Sigmoid colon (tissue), 7 donors: Measurements from ENCODE around the gene PCCB. TPM values are rescaled to one million over a fixed set of nuclear protein-coding genes. Genes with fewer than 3 reads are reported as not detected.

Source experiments
- DNase-seq: peaks from one replicate; pipeline ENCODE4 v3.0.0-alpha.2; 2019
- H3K27ac ChIP-seq, 4 donors: fragments of 200-600 bp; sonication (generic); one replicate each; pipeline ENCODE4 v1.5.1; 2016 to 2019; ENCODE audit warnings: mild to moderate bottlenecking in 1 of 4
- H3K27me3 ChIP-seq, 3 donors: fragments of 200-600 bp; sonication (generic); one replicate each; pipeline ENCODE4 v1.5.1; 2019; ENCODE audit warnings: mild to moderate bottlenecking in 1 of 3
- H3K36me3 ChIP-seq, 4 donors: fragments of 200-600 bp; sonication (generic); one replicate each; pipeline ENCODE4 v1.5.1; 2016 to 2019
- H3K4me1 ChIP-seq, 4 donors: fragments of 200-600 bp; sonication (generic); one replicate each; pipeline ENCODE4 v1.5.1; 2017 to 2019
- H3K4me3 ChIP-seq, 4 donors: fragments of 200-600 bp; sonication (generic); one replicate each; pipeline ENCODE4 v1.5.1; 2017 to 2019; ENCODE audit warnings: mild to moderate bottlenecking in 2 of 4, moderate library complexity in 1 of 4
- H3K9me3 ChIP-seq, 4 donors: fragments of 200-600 bp in 3 of 4; sonication (generic) in 3 of 4; one replicate each; pipeline versions ENCODE4 v1.5.1 to v1.6.1; 2013 to 2019
- CTCF ChIP-seq, 4 experiments: fragments of 450-650 bp in 3 of 4; fragments of 200-600 bp in 1 of 4; IDR thresholded peaks; one replicate each; pipeline ENCODE4 v1.5.1; 2016 to 2019; ENCODE audit warnings: antibody characterized with exemption in 4 of 4, mild to moderate bottlenecking in 3 of 4, moderate library complexity in 2 of 4
- EP300 ChIP-seq, 4 donors: sonication (generic); formaldehyde crosslinking; IDR thresholded peaks; one replicate each; pipeline ENCODE4 v1.6.1; 2017; ENCODE audit warnings: antibody characterized with exemption in 4 of 4
- POLR2A ChIP-seq, 2 donors: fragments of 450-650 bp; IDR thresholded peaks; one replicate each; pipeline ENCODE4 v1.6.1; 2016; ENCODE audit warnings: antibody characterized with exemption in 2 of 2, mild to moderate bottlenecking in 2 of 2, moderate library complexity in 2 of 2
- POLR2AphosphoS5 ChIP-seq, 4 donors: sonication (generic); formaldehyde crosslinking; IDR thresholded peaks; one replicate each; pipeline ENCODE4 v1.6.1; 2017; ENCODE audit warnings: antibody characterized with exemption in 4 of 4
- WGBS, 2 donors: extraction: QIAGEN DNeasy Blood & Tissue Kit; methylation state at CpG; one replicate each; pipeline ENCODE4 v1.1.7; 2013; 5-methylcytosine and 5-hydroxymethylcytosine counted together
- intact Hi-C: fragments of 100-400 bp; cut with DNase I; formaldehyde crosslinking; loops from one replicate; pipeline ENCODE4 v1.15.1; 2023
- polyA plus RNA-seq, 3 donors: library from polyadenylated mRNA; stranded (reverse); fragments of 200-250 nt; gene quantifications; one replicate each; pipeline ENCODE4 v1.2.3, GENCODE V29; 2013
- total RNA-seq, 4 donors: library from RNA; depleted of rRNA; stranded (reverse); fragments of >200 nt; gene quantifications; one replicate each; pipeline ENCODE4 v1.1.0, GENCODE V29; 2016
- donor health status: healthy with polysubstance abuse.
- donor health status: Bipolar disorder and iron deficiency.
- donor health status: healthy.

Gene PCCB
- total and polyA plus RNA-seq, 7 donors, result 24.8 to 64.3 (median 31.2) TPM

- peaks cover 0 to 15% (median 0%) of the 10 kb centered on the region in 4 donors for H3K36me3 ChIP-seq
- DNase-seq, result no peak
- peaks cover 0 to under 1% (median 0%) of the 10 kb centered on the region in 4 donors for H3K9me3 ChIP-seq
- no peak for TF ChIP-seq POLR2A (IDR thresholded peaks at IDR 0.05)
- no peak for TF ChIP-seq POLR2AphosphoS5 (IDR thresholded peaks at IDR 0.05)
- TF ChIP-seq EP300 (IDR thresholded peaks at IDR 0.05), result no peak
- no peak for TF ChIP-seq CTCF (IDR thresholded peaks at IDR 0.05)
- 97 to 98% methylated on average over 5 of the region's 5 CpGs for WGBS, 2 donors
- no peaks in the 10 kb centered on the region for H3K4me1 ChIP-seq
- H3K4me3 ChIP-seq, result no peak overlapping the region
- intact Hi-C loops, result no loop called here
- no peak overlapping the region for H3K27ac ChIP-seq
- H3K27me3 ChIP-seq, result no peaks in the 10 kb centered on the region
These were observed 61.8 kb downstream of the PCCB start for GRCh38 chr3:136311968-136312367.

- TF ChIP-seq POLR2A (IDR thresholded peaks at IDR 0.05), result no peak
- no peak for TF ChIP-seq POLR2AphosphoS5 (IDR thresholded peaks at IDR 0.05)
- no peak for TF ChIP-seq CTCF (IDR thresholded peaks at IDR 0.05)
- TF ChIP-seq EP300 (IDR thresholded peaks at IDR 0.05), result no peak
- H3K36me3 ChIP-seq, result peaks cover 0 to 55% (median 23%) of the 10 kb centered on the region in 4 donors
- no peak overlapping the region for H3K27ac ChIP-seq
- H3K4me3 ChIP-seq, result no peak overlapping the region
- no peaks in the 10 kb centered on the region for H3K27me3 ChIP-seq
- DNase-seq, result no peak
- 95 to 98% methylated on average over 5 of the region's 5 CpGs for WGBS, 2 donors
- no peaks in the 10 kb centered on the region for H3K4me1 ChIP-seq
- intact Hi-C loops, result no loop called here
- H3K9me3 ChIP-seq, result peaks cover 0 to 10% (median under 1%) of the 10 kb centered on the region in 4 donors
These were observed 76.2 kb downstream of the PCCB start for GRCh38 chr3:136326316-136326715.

- Histone ChIP-seq H3K27ac (no peak overlapping the region), H3K4me3 (no peak overlapping the region), H3K9me3 (peaks cover 0 to 4% (median 0%) of the 10 kb centered on the region in 4 donors), H3K27me3 (no peaks in the 10 kb centered on the region), H3K36me3 (peaks cover 0 to 48% (median 21%) of the 10 kb centered on the region in 4 donors), H3K4me1 (no peaks in the 10 kb centered on the region)
- intact Hi-C loops, result no loop called here
- WGBS, 2 donors, result 97 to 98% methylated on average over 5 of the region's 5 CpGs
- TF ChIP-seq EP300 (IDR thresholded peaks at IDR 0.05) (no peak), POLR2AphosphoS5 (IDR thresholded peaks at IDR 0.05) (no peak), POLR2A (IDR thresholded peaks at IDR 0.05) (no peak), CTCF (IDR thresholded peaks at IDR 0.05) (no peak)
- DNase-seq, result no peak
These were observed 77.5 kb downstream of the PCCB start for GRCh38 chr3:136327671-136328070.

- no peak for TF ChIP-seq CTCF (IDR thresholded peaks at IDR 0.05)
- TF ChIP-seq POLR2AphosphoS5 (IDR thresholded peaks at IDR 0.05), result no peak
- TF ChIP-seq POLR2A (IDR thresholded peaks at IDR 0.05), result no peak
- TF ChIP-seq EP300 (IDR thresholded peaks at IDR 0.05), result no peak
- WGBS, 2 donors, result 77 to 83% methylated on average over 5 of the region's 5 CpGs
- Histone ChIP-seq H3K27me3 (no peaks in the 10 kb centered on the region), H3K9me3 (no peaks in the 10 kb centered on the region), H3K36me3 (peaks cover 0 to 52% (median 23%) of the 10 kb centered on the region in 4 donors), H3K4me3 (no peak overlapping the region), H3K4me1 (no peaks in the 10 kb centered on the region), H3K27ac (no peak overlapping the region)
- no peak for DNase-seq
- intact Hi-C loops, result no loop called here
These were observed 79.5 kb downstream of the PCCB start for GRCh38 chr3:136329593-136329992.

- no peak overlapping the region for H3K27ac ChIP-seq
- H3K4me1 ChIP-seq, result no peaks in the 10 kb centered on the region
- TF ChIP-seq EP300 (IDR thresholded peaks at IDR 0.05) (no peak), POLR2AphosphoS5 (IDR thresholded peaks at IDR 0.05) (no peak), CTCF (IDR thresholded peaks at IDR 0.05) (no peak)
- no peak for DNase-seq
- H3K4me3 ChIP-seq, result no peak overlapping the region
- 86 to 91% methylated on average over 5 of the region's 5 CpGs for WGBS, 2 donors
- H3K9me3 ChIP-seq, result no peaks in the 10 kb centered on the region
- peaks cover 0 to 60% (median 30%) of the 10 kb centered on the region in 4 donors for H3K36me3 ChIP-seq
- intact Hi-C loops, result no loop called here
- H3K27me3 ChIP-seq, result no peaks in the 10 kb centered on the region
These were observed 80.8 kb downstream of the PCCB start for GRCh38 chr3:136330900-136331299.
